ENCODE results near the gene PHLDA1. TPM values are rescaled to one million over a fixed set of nuclear protein-coding genes. Genes with fewer than 3 reads are reported as not detected.

Gene PHLDA1
- total RNA-seq, 2 experiments from 2014 or later = 3.8 to 3.9 TPM

- H3K9me3 Mint-ChIP-seq = peaks cover 7% of the 10 kb centered on the region
Measured at GRCh38 chr12:76008428-76008827, 23.1 kb downstream of the PHLDA1 start.

DNA sequence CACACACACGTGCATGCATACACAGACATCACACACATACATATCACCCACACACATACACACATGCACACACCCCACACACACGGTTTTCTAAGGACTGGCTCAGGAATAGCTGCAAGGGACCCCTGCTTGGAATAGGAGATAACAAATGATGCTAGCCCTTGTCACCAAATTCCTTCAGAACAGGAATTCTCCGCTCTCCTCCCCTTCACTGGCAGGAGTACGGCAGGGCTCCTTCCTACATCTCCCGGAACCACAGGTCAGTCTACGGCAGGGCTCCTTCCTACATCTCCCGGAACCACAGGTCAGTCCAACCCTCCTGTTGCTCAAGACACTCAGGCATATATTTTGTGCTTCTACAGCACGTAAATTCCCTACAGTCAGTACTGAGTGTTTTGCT is 23.9 kb downstream of the PHLDA1 start:
- POLR2A ChIA-PET = no interaction called here
- H3K9me3 Mint-ChIP-seq = peaks cover 7% of the 10 kb centered on the region
- H3K27ac Mint-ChIP-seq = no peak overlapping the region
- H3K36me3 Mint-ChIP-seq (ENCODE audit: low read depth) = peaks cover 2% of the 10 kb centered on the region
- CTCF ChIA-PET = no interaction called here
- peaks cover 2% of the 10 kb centered on the region for H3K27me3 Mint-ChIP-seq
- H3K4me3 Mint-ChIP-seq = no peak overlapping the region
- no peak for DNase-seq
- H3K4me1 Mint-ChIP-seq = no peaks in the 10 kb centered on the region

More at GRCh38 chr12:76008428-76008827, 23.1 kb downstream of the PHLDA1 start:
- DNase-seq = no peak
- Mint-ChIP-seq H3K4me3 (no peak overlapping the region), H3K4me1 (no peaks in the 10 kb centered on the region), H3K27ac (no peak overlapping the region), H3K27me3 (peaks cover 2% of the 10 kb centered on the region), H3K36me3 (ENCODE audit: low read depth) (peaks cover 2% of the 10 kb centered on the region)
- CTCF ChIA-PET = no interaction called here
- POLR2A ChIA-PET = no interaction called here

- Mint-ChIP-seq H3K4me1 (no peaks in the 10 kb centered on the region), H3K9me3 (peaks cover 7% of the 10 kb centered on the region), H3K27me3 (peaks cover 2% of the 10 kb centered on the region), H3K4me3 (no peak overlapping the region), H3K36me3 (ENCODE audit: low read depth) (peaks cover 2% of the 10 kb centered on the region), H3K27ac (no peak overlapping the region)
- DNase-seq = no peak
- ChIA-PET POLR2A (interaction anchor here (0.6 kb wide), 1 partner anchor 371 kb away, joined by 4 read pairs; no protein-coding TSS in a partner anchor), CTCF (interaction anchor here (1.2 kb wide), 1 partner anchor 9 kb away, joined by 4 read pairs; no protein-coding TSS in a partner anchor)
Measured at GRCh38 chr12:76006028-76006925, 25.3 kb downstream of the PHLDA1 start.

DNA sequence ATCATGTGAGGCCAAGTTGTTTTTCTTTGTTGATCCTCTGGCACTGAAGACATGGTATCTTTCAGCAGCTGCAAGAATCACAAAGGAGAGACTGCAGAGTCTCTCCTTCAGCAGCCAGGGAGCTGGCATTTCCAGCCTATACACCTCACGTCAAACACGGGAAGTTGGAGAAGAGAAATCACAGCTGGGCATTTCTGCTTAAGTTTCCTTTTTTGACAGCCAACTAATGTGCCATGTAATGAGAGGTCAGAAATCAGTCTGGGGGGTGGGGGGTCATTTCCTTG is 28.3 kb downstream of the PHLDA1 start:
- Mint-ChIP-seq H3K27me3 (peaks cover 2% of the 10 kb centered on the region), H3K4me1 (no peaks in the 10 kb centered on the region), H3K27ac (no peak overlapping the region), H3K4me3 (no peak overlapping the region), H3K9me3 (peaks cover 7% of the 10 kb centered on the region), H3K36me3 (ENCODE audit: low read depth) (peaks cover 4% of the 10 kb centered on the region)
- ChIA-PET CTCF (interaction anchor here (1.0 to 1.9 kb wide), 3 partner anchors 11 to 77 kb away, joined by 3 to 7 read pairs (median 4); no protein-coding TSS in a partner anchor), POLR2A (no interaction called here)
- DNase-seq = no peak

GRCh38 chr12:76002598-76003354 is 28.8 kb downstream of the PHLDA1 start:
- Mint-ChIP-seq H3K4me1 (no peaks in the 10 kb centered on the region), H3K4me3 (no peak overlapping the region), H3K9me3 (peaks cover 7% of the 10 kb centered on the region), H3K36me3 (ENCODE audit: low read depth) (peaks cover 4% of the 10 kb centered on the region), H3K27ac (no peak overlapping the region), H3K27me3 (peaks cover 2% of the 10 kb centered on the region)
- DNase-seq = no peak
- CTCF ChIA-PET = interaction anchor here (1.6 kb wide), 1 partner anchor 76 kb away, joined by 4 read pairs; no protein-coding TSS in a partner anchor
- POLR2A ChIA-PET = no interaction called here

- H3K27me3 Mint-ChIP-seq = no peaks in the 10 kb centered on the region
- H3K4me1 Mint-ChIP-seq = peaks cover 9% of the 10 kb centered on the region
- no peak overlapping the region for H3K4me3 Mint-ChIP-seq
- DNase-seq = no peak
- POLR2A ChIA-PET = no interaction called here
- no peak overlapping the region for H3K27ac Mint-ChIP-seq
- H3K9me3 Mint-ChIP-seq = no peaks in the 10 kb centered on the region
- H3K36me3 Mint-ChIP-seq (ENCODE audit: low read depth) = peaks cover 1% of the 10 kb centered on the region
- CTCF ChIA-PET = no interaction called here
Measured at GRCh38 chr12:75998292-75999063, 33.1 kb downstream of the PHLDA1 start.

DNA sequence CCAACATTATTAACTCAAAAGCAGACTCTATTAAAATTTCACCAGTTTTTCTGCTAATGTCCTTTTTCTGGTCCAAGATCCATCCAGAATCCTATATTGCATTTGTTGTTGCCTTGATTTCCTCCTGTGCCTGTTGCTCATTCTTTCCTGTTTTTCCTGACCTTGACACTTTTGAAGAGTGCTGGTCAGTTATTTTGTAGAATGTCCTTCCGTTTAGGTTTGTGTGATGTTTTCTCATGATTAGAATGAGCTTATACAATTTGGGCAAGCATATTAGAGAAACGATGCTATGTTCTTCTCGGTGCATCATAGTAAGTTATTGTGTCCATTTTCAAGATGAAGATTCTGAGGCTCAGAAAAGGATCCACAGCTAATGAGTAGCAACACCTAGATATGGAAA is 33.9 kb downstream of the PHLDA1 start:
- Mint-ChIP-seq H3K27me3 (no peaks in the 10 kb centered on the region), H3K27ac (no peak overlapping the region), H3K4me1 (peaks cover 9% of the 10 kb centered on the region), H3K9me3 (no peaks in the 10 kb centered on the region), H3K36me3 (ENCODE audit: low read depth) (peaks cover 1% of the 10 kb centered on the region), H3K4me3 (no peak overlapping the region)
- CTCF ChIA-PET = interaction anchor here (1.7 kb wide), 1 partner anchor 8 kb away, joined by 4 read pairs; no protein-coding TSS in a partner anchor
- no peak for DNase-seq
- POLR2A ChIA-PET = no interaction called here

DNA sequence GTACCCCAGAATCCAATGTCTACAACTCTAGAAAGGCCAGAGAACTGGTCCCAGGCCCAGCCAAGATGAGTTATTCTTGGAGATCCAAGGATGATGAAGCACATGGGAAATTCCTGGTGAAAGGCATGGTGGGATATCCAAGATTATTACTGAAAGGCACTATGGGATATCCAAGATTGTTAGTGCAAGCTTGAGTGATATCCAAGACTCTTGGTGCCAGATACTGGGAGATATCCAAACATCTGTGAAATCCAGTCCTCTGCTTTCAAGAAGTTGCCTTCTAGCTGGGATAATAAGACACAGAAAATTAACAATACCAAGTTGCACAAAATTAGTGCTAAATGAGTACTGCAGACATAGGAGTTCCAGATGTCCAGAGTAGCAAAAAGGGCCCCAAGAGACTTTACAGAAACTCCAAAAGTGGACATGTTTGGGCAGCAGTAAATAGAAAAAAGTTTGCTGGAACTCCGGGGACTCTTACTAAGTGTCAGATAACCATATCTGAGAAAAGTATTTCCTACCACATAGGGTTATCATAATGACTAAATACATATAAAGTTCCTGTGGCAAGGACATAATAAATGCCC is 34.6 kb downstream of the PHLDA1 start:
- Mint-ChIP-seq H3K4me1 (peaks cover 9% of the 10 kb centered on the region), H3K9me3 (no peaks in the 10 kb centered on the region), H3K36me3 (ENCODE audit: low read depth) (peaks cover 1% of the 10 kb centered on the region), H3K27me3 (no peaks in the 10 kb centered on the region), H3K27ac (no peak overlapping the region), H3K4me3 (no peak overlapping the region)
- ChIA-PET POLR2A (no interaction called here), CTCF (interaction anchor here (0.8 to 1.7 kb wide), 3 partner anchors 9 to 16 kb away, joined by 3 to 4 read pairs (median 3); no protein-coding TSS in a partner anchor)
- DNase-seq = no peak

GRCh38 chr12:75995691-75996090 is 35.9 kb downstream of the PHLDA1 start:
- H3K4me1 Mint-ChIP-seq = peaks cover 9% of the 10 kb centered on the region
- no peaks in the 10 kb centered on the region for H3K9me3 Mint-ChIP-seq
- no peaks in the 10 kb centered on the region for H3K27me3 Mint-ChIP-seq
- H3K4me3 Mint-ChIP-seq = no peak overlapping the region
- DNase-seq = no peak
- POLR2A ChIA-PET = no interaction called here
- H3K36me3 Mint-ChIP-seq (ENCODE audit: low read depth) = peaks cover 1% of the 10 kb centered on the region
- H3K27ac Mint-ChIP-seq = no peak overlapping the region
- CTCF ChIA-PET = interaction anchor here (2.6 kb wide), 1 partner anchor 14 kb away, joined by 9 read pairs; no protein-coding TSS in a partner anchor

GRCh38 chr12:75994069-75994740 is 37.4 kb downstream of the PHLDA1 start:
- Mint-ChIP-seq H3K9me3 (peaks cover 5% of the 10 kb centered on the region), H3K36me3 (ENCODE audit: low read depth) (peaks cover 6% of the 10 kb centered on the region), H3K27me3 (no peaks in the 10 kb centered on the region), H3K4me1 (peaks cover 9% of the 10 kb centered on the region), H3K27ac (no peak overlapping the region), H3K4me3 (no peak overlapping the region)
- CTCF ChIA-PET = interaction anchor here (0.9 to 2.6 kb wide), 2 partner anchors 12 to 14 kb away, joined by 3 to 9 read pairs; no protein-coding TSS in a partner anchor
- POLR2A ChIA-PET = no interaction called here
- no peak for DNase-seq

DNA sequence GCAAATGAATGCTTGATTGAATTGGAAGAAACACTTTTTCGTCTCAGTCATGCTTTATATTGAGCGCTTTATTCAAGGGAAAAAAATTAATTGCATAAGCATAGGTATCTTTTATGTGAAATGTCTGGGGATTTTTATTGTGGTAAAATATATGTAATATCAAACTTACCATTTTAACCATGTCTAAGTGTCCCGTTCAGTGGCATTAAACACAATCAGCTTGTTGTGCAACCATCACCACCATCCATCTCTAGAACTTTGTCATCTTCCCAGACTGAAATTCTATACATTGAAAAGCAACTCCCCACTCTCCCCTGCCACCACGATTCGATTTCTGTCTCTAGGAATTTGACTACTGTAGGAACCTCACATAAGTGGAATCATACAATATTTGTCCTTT is 39.8 kb downstream of the PHLDA1 start:
- no peak overlapping the region for H3K4me3 Mint-ChIP-seq

More for the DNA sequence above, 39.8 kb downstream of the PHLDA1 start:
- no peak for DNase-seq
- CTCF ChIA-PET = interaction anchor here (1.1 to 1.8 kb wide), 2 partner anchors 11 to 13 kb away, joined by 3 to 5 read pairs; no protein-coding TSS in a partner anchor
- H3K4me1 Mint-ChIP-seq = peaks cover 9% of the 10 kb centered on the region
- POLR2A ChIA-PET = no interaction called here
- peaks cover 14% of the 10 kb centered on the region for H3K36me3 Mint-ChIP-seq (ENCODE audit: low read depth)
- no peak overlapping the region for H3K27ac Mint-ChIP-seq
- no peaks in the 10 kb centered on the region for H3K27me3 Mint-ChIP-seq
- peaks cover 15% of the 10 kb centered on the region for H3K9me3 Mint-ChIP-seq

Data from activated CD4-positive, alpha-beta T cell treated with anti-CD3 and anti-CD28 coated beads, Interleukin-2, amount 10 ng/mL, durations not matched to agents 7 days and 5 days (primary cell).